ENCODE measurements around the gene AKAP8L. TPM values are rescaled to one million over a fixed set of nuclear protein-coding genes. Genes with fewer than 3 reads are reported as not detected.

AKAP8L gene
- polyA plus RNA-seq, 1 of the 3 experiments (the other 2 are of a cell fraction), result 44.7 TPM

DNA sequence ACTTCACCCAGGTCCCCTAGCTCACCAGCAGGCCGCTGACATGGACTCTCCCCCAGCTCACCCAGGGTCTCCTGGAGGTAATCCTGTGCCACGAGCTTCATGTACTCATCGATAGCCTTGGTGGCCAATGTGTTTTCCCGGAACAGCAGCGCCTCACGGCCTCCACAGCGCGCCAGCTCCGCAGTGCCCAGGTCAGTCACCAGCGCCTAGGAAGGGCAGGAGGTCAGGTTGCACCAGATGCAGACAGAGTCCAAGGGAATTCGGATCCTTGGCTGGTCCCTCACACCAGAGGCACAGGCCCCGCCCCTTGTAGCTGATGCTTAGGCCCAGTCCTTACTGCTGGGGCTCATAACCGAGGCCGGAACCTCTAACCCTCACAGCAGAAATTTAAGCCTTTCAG, 37.7 kb upstream of the AKAP8L start:
- H3F3A ChIP-seq (replicated peaks; ENCODE audit: insufficient read depth), result peaks cover 8% of the 10 kb centered on the region
- H3K79me2 ChIP-seq (ENCODE audit: insufficient read depth), result no peaks in the 10 kb centered on the region
- no peaks in the 10 kb centered on the region for H3K9me2 ChIP-seq
- 9% methylated on average over 6 of the region's 14 CpGs for WGBS (ENCODE audit: low lambda C conversion rate)
- no peak for DNase-seq
- no peak overlapping the region for H3K4me2 ChIP-seq
- H3K9me3 ChIP-seq, result no peaks in the 10 kb centered on the region
- CTCF ChIA-PET, result interaction anchor here (0.8 to 1.4 kb wide), 3 partner anchors 10 to 280 kb away, joined by 3 to 5 read pairs (median 4); no protein-coding TSS in a partner anchor
- POLR2A ChIA-PET, result no interaction called here
- H3K4me3 ChIP-seq (ENCODE audit: low read depth in 2 of 2, low read length in 1 of 2), result no peak overlapping the region
- no peak overlapping the region for H2AFZ ChIP-seq (ENCODE audit: low read depth)
- peaks cover 46% of the 10 kb centered on the region for H3K27me3 ChIP-seq (ENCODE audit: insufficient read depth)
- no peak overlapping the region for H3K27ac ChIP-seq (ENCODE audit: low read depth in 2 of 2, low read length in 1 of 2)
- peaks cover 0 to 14% of the 10 kb centered on the region in 2 experiments; a peak in 2 of 4 replicates for H3K4me1 ChIP-seq (ENCODE audit: control insufficient read depth in 1 of 2, insufficient read depth in 2 of 2, low read depth in 1 of 2, low read length in 1 of 2)
- TF ChIP-seq ELF1 (IDR thresholded peaks at IDR 0.05), result no peak
- no peak for TF ChIP-seq FOSL2 (IDR thresholded peaks at IDR 0.05; ENCODE audit: borderline replicate concordance, low read depth)
- no peak for TF ChIP-seq RCOR1 (IDR thresholded peaks at IDR 0.05; ENCODE audit: low read length)
- H3K9ac ChIP-seq, result no peak overlapping the region
- no peaks in the 10 kb centered on the region for H4K20me1 ChIP-seq (ENCODE audit: insufficient read depth)
- no peaks in the 10 kb centered on the region for H3K36me3 ChIP-seq (replicated peaks in 1 of 2; ENCODE audit: control insufficient read depth in 1 of 2, insufficient read depth in 2 of 2, low read length in 1 of 2)

DNA sequence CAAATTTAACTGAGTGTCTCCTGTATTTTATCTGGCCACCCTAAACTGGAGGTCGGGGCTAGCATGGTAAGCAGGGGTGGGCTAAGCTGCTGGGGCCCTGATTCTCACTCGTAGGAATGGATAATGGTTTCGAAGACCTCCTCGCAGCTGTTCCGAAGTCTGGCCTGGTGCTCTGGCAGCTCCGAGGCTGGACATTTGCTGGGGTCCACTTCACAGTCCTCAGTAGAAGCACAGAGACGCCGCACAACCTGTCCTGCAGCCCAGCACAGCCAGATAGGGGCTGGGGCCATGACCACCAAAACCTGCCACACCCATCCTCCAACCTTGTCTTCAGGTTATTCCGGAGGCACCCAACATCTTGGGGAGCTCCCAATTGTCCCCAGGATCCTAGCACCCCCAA, 37.2 kb upstream of the AKAP8L start:
- CTCF ChIA-PET, result interaction anchor here (0.8 to 2.3 kb wide), 2 partner anchors 10 to 36 kb away, joined by 3 to 8 read pairs; partner anchors contain the start of gene AKAP8L
- peaks cover 41% of the 10 kb centered on the region for H3K27me3 ChIP-seq (ENCODE audit: insufficient read depth)

More for the DNA sequence above, 37.2 kb upstream of the AKAP8L start:
- Histone ChIP-seq H3K4me3 (ENCODE audit: low read depth in 2 of 2, low read length in 1 of 2) (no peak overlapping the region), H3F3A (replicated peaks; ENCODE audit: insufficient read depth) (peaks cover 12% of the 10 kb centered on the region), H3K79me2 (ENCODE audit: insufficient read depth) (no peaks in the 10 kb centered on the region), H3K9me3 (no peaks in the 10 kb centered on the region), H3K4me1 (ENCODE audit: control insufficient read depth in 1 of 2, insufficient read depth in 2 of 2, low read depth in 1 of 2, low read length in 1 of 2) (peaks cover 0 to 14% of the 10 kb centered on the region in 2 experiments; a peak in 2 of 4 replicates), H3K9ac (no peak overlapping the region), H3K4me2 (no peak overlapping the region), H4K20me1 (ENCODE audit: insufficient read depth) (no peaks in the 10 kb centered on the region), H3K27ac (ENCODE audit: low read depth in 2 of 2, low read length in 1 of 2) (no peak overlapping the region), H3K9me2 (no peaks in the 10 kb centered on the region), H3K36me3 (replicated peaks in 1 of 2; ENCODE audit: control insufficient read depth in 1 of 2, insufficient read depth in 2 of 2, low read length in 1 of 2) (no peaks in the 10 kb centered on the region), H2AFZ (ENCODE audit: low read depth) (no peak overlapping the region)
- no peak for DNase-seq
- TF ChIP-seq IRF3 (IDR thresholded peaks at IDR 0.05; ENCODE audit: low read depth, low read length) (no peak), ELF1 (IDR thresholded peaks at IDR 0.05) (no peak), NFIC (IDR thresholded peaks at IDR 0.05; ENCODE audit: borderline replicate concordance) (no peak), TCF12 (IDR thresholded peaks at IDR 0.05) (no peak)
- TF ChIP-seq, protein P1, sequence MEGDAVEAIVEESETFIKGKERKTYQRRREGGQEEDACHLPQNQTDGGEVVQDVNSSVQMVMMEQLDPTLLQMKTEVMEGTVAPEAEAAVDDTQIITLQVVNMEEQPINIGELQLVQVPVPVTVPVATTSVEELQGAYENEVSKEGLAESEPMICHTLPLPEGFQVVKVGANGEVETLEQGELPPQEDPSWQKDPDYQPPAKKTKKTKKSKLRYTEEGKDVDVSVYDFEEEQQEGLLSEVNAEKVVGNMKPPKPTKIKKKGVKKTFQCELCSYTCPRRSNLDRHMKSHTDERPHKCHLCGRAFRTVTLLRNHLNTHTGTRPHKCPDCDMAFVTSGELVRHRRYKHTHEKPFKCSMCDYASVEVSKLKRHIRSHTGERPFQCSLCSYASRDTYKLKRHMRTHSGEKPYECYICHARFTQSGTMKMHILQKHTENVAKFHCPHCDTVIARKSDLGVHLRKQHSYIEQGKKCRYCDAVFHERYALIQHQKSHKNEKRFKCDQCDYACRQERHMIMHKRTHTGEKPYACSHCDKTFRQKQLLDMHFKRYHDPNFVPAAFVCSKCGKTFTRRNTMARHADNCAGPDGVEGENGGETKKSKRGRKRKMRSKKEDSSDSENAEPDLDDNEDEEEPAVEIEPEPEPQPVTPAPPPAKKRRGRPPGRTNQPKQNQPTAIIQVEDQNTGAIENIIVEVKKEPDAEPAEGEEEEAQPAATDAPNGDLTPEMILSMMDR (IDR thresholded peaks at IDR 0.05), result no peak
- TF ChIP-seq, protein P2, sequence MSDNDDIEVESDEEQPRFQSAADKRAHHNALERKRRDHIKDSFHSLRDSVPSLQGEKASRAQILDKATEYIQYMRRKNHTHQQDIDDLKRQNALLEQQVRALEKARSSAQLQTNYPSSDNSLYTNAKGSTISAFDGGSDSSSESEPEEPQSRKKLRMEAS (IDR thresholded peaks at IDR 0.05; ENCODE audit: low read depth), result no peak
- POLR2A ChIA-PET, result no interaction called here
- 56% methylated on average over 5 of the region's 9 CpGs for WGBS (ENCODE audit: low lambda C conversion rate)

Data from SK-N-SH (cell line).